WTC11 (cell line): ENCODE measurements around the gene KCNC4. TPM values are rescaled to one million over a fixed set of nuclear protein-coding genes. Genes with fewer than 3 reads are reported as not detected.

Experiments
- ATAC-seq: fragments of 200-7000 bp; cut with Tn5 transposase; 2 replicates; pipeline ENCODE4 v1.10.0; 2021; ENCODE audit warnings: mild to moderate bottlenecking, moderate library complexity
- CTCF ChIA-PET: fragments of 300-600 bp; sonication (Branson Sonifier 250); formaldehyde crosslinking; loops from one replicate; lab custom pipeline; 2021; ENCODE audit warnings: antibody characterized with exemption; lab: Charles Lee
- POLR2A ChIA-PET: fragments of 350-600 bp; sonication (Branson Sonifier 250); formaldehyde crosslinking; loops from one replicate; lab custom pipeline; 2021; ENCODE audit warnings: antibody characterized with exemption; lab: Charles Lee
- DNase-seq: peaks from one replicate; pipeline ENCODE4 v3.0.0; 2021; ENCODE audit warnings: low spot score
- H3K27ac Mint-ChIP-seq: 2 replicates; pipeline ENCODE4 v1.8.0; 2021; ENCODE audit warnings: mixed read lengths
- H3K27me3 Mint-ChIP-seq: 2 replicates; pipeline ENCODE4 v1.8.0; 2021; ENCODE audit warnings: low read depth, mild to moderate bottlenecking, moderate library complexity, mixed read lengths
- H3K36me3 Mint-ChIP-seq: 2 replicates; pipeline ENCODE4 v1.8.0; 2021; ENCODE audit warnings: mixed read lengths
- H3K4me1 Mint-ChIP-seq: 2 replicates; pipeline ENCODE4 v1.8.0; 2022; ENCODE audit warnings: mixed read lengths
- H3K4me3 Mint-ChIP-seq: 2 replicates; pipeline ENCODE4 v1.8.0; 2021; ENCODE audit warnings: mild to moderate bottlenecking, moderate library complexity, mixed read lengths
- H3K9me3 Mint-ChIP-seq: 2 replicates; pipeline ENCODE4 v1.8.0; 2021; ENCODE audit warnings: mixed read lengths
- AFF4 ChIP-seq: sonication (generic); formaldehyde crosslinking; IDR thresholded peaks from 2 replicates; pipeline ENCODE4 v1.8.1; 2023; ENCODE audit warnings: mild to moderate bottlenecking, missing genetic modification reagents, borderline replicate concordance
- AR ChIP-seq: fragments of 250-450 bp; sonication (Bioruptor Pico); IDR thresholded peaks from 2 replicates; pipeline ENCODE4 v1.9.0; 2021; ENCODE audit warnings: mild to moderate bottlenecking
- E2F1 ChIP-seq: sonication (generic); formaldehyde crosslinking; IDR thresholded peaks from 2 replicates; pipeline ENCODE4 v1.8.0; 2022; ENCODE audit warnings: mild to moderate bottlenecking, missing genetic modification reagents
- EMX1 ChIP-seq: fragments of 250-450 bp; sonication (Bioruptor Pico); IDR thresholded peaks from 2 replicates; pipeline ENCODE4 v1.8.0; 2021; ENCODE audit warnings: mild to moderate bottlenecking
- FOXK1 ChIP-seq: sonication (generic); formaldehyde crosslinking; IDR thresholded peaks from 2 replicates; pipeline ENCODE4 v1.8.0; 2022; ENCODE audit warnings: mild to moderate bottlenecking, moderate library complexity, missing genetic modification reagents
- FOXP1 ChIP-seq: sonication (generic); formaldehyde crosslinking; IDR thresholded peaks from 2 replicates; pipeline ENCODE4 v1.8.0; 2022; ENCODE audit warnings: missing genetic modification reagents, mild to moderate bottlenecking, moderate library complexity, borderline replicate concordance
- GRHL2 ChIP-seq: fragments of 250-450 bp; sonication (Bioruptor Pico); IDR thresholded peaks from 2 replicates; pipeline ENCODE4 v1.8.0; 2022; ENCODE audit warnings: mild to moderate bottlenecking, moderate library complexity; ENCODE audit not compliant: insufficient replicate concordance, severe bottlenecking
- MLX ChIP-seq: sonication (generic); formaldehyde crosslinking; IDR thresholded peaks from 2 replicates; pipeline ENCODE4 v1.8.1; 2023; ENCODE audit warnings: mild to moderate bottlenecking, missing genetic modification reagents, moderate library complexity
- NR3C1 ChIP-seq: sonication (generic); formaldehyde crosslinking; conservative IDR thresholded peaks from 2 replicates; pipeline ENCODE4 v1.8.1; 2023; ENCODE audit warnings: low read depth, mild to moderate bottlenecking, missing genetic modification reagents
- PRDM15 ChIP-seq: sonication (generic); formaldehyde crosslinking; IDR thresholded peaks from 2 replicates; pipeline ENCODE4 v1.8.0; 2022; ENCODE audit warnings: missing genetic modification reagents
- SMAD4 ChIP-seq: sonication (generic); formaldehyde crosslinking; IDR thresholded peaks from 2 replicates; pipeline ENCODE4 v1.8.0; 2022; ENCODE audit warnings: mild to moderate bottlenecking, missing genetic modification reagents
- USF1 ChIP-seq: sonication (generic); formaldehyde crosslinking; IDR thresholded peaks from 2 replicates; pipeline ENCODE4 v1.8.0; 2022; ENCODE audit warnings: mild to moderate bottlenecking, missing genetic modification reagents
- ZNF219 ChIP-seq: sonication (generic); formaldehyde crosslinking; IDR thresholded peaks from 2 replicates; pipeline ENCODE4 v1.8.0; 2023; ENCODE audit warnings: missing genetic modification reagents, mild to moderate bottlenecking, borderline replicate concordance
- ZNF532 ChIP-seq: fragments of 250-450 bp; sonication (Bioruptor Pico); IDR thresholded peaks from 2 replicates; pipeline ENCODE4 v1.9.0; 2021; ENCODE audit warnings: mild to moderate bottlenecking, borderline replicate concordance
- ZSCAN18 ChIP-seq: fragments of 250-450 bp; sonication (Bioruptor Pico); IDR thresholded peaks from 2 replicates; pipeline ENCODE4 v2.1.2; 2022; ENCODE audit warnings: mild to moderate bottlenecking, moderate library complexity
- total RNA-seq: library from RNA; stranded (reverse); gene quantifications from 3 replicates; pipeline ENCODE4 v1.2.3, GENCODE V29; 2021

Gene KCNC4
- total RNA-seq, 1 experiment from 2014 or later = 19.9 TPM

- no peak for TF ChIP-seq USF1 (CRISPR knock-in tag)
- TF ChIP-seq AR = no peak
- no peak for TF ChIP-seq GRHL2 (CRISPR knock-in tag)
These were observed 22.0 kb upstream of the KCNC4 start (continued) for GRCh38 chr1:110188035-110188618.

- POLR2A ChIA-PET = no interaction called here
- no peak for ATAC-seq
- no peak for DNase-seq
- no peaks in the 10 kb centered on the region for H3K27me3 Mint-ChIP-seq
- H3K36me3 Mint-ChIP-seq = no peaks in the 10 kb centered on the region
- CTCF ChIA-PET = interaction anchor here (0.7 kb wide), 1 partner anchor 18 kb away, joined by 3 read pairs; no protein-coding TSS in a partner anchor
- H3K27ac Mint-ChIP-seq = no peak overlapping the region
- H3K4me1 Mint-ChIP-seq = peaks cover 17% of the 10 kb centered on the region
- H3K4me3 Mint-ChIP-seq = no peak overlapping the region
- no peaks in the 10 kb centered on the region for H3K9me3 Mint-ChIP-seq
- TF ChIP-seq FOXP1 (CRISPR knock-in tag) (no peak), EMX1 (CRISPR knock-in tag) (no peak), FOXK1 (CRISPR knock-in tag) (no peak), E2F1 (no peak), SMAD4 (CRISPR knock-in tag) (no peak), AFF4 (CRISPR knock-in tag) (no peak), ZSCAN18 (CRISPR knock-in tag) (no peak), PRDM15 (CRISPR knock-in tag) (no peak), MLX (CRISPR knock-in tag) (no peak), ZNF532 (CRISPR knock-in tag) (no peak), NR3C1 (CRISPR knock-in tag) (no peak), ZNF219 (CRISPR knock-in tag) (no peak)
These were observed 20.9 kb upstream of the KCNC4 start for GRCh38 chr1:110189181-110189580.
